Neural cell (in vitro differentiated cells): ENCODE data around the gene AQP3. TPM values are rescaled to one million over a fixed set of nuclear protein-coding genes. Genes with fewer than 3 reads are reported as not detected.
"Not testable (repeated sequence)": the region's sequence is repeated elsewhere in the genome, so short reads cannot be mapped to it uniquely, and the experiment has no call there.

ENCODE experiments used
- H2AFZ ChIP-seq: fragments of 200-600, 300-800 bp; sonication (generic), shearing (Covaris generic); 2 replicates; pipeline ENCODE4 v1.6.0; 2014; ENCODE audit warnings: low read depth, mild to moderate bottlenecking, antibody characterized with exemption, low read length, moderate library complexity
- H3F3A ChIP-seq: fragments of 200-600 bp; shearing (Covaris generic); 2 replicates; pipeline ENCODE4 v1.6.1; 2016; ENCODE audit warnings: mild to moderate bottlenecking, moderate library complexity, mixed read lengths, antibody characterized with exemption, low read length; ENCODE audit not compliant: insufficient read depth, poor library complexity, severe bottlenecking
- H3K27ac ChIP-seq: fragments of 200-600, 300-800 bp; sonication (generic), shearing (Covaris generic); 2 replicates; pipeline ENCODE4 v1.5.1; 2014; ENCODE audit warnings: mild to moderate bottlenecking, low read length, moderate library complexity
- H3K27me3 ChIP-seq: fragments of 300-800, 200-600 bp; sonication (generic), shearing (Covaris generic); 2 replicates; pipeline ENCODE4 v1.6.0; 2014; ENCODE audit warnings: mild to moderate bottlenecking, low read depth, low read length, moderate library complexity; ENCODE audit not compliant: insufficient read depth
- H3K36me3 ChIP-seq: fragments of 300-800, 200-600 bp; sonication (generic), shearing (Covaris generic); 2 replicates; pipeline ENCODE4 v1.5.1; 2014; ENCODE audit warnings: mild to moderate bottlenecking, antibody characterized with exemption, low read length, moderate library complexity; ENCODE audit not compliant: insufficient read depth
- H3K4me2 ChIP-seq: fragments of 300-800, 200-600 bp; sonication (generic), shearing (Covaris generic); 2 replicates; pipeline ENCODE4 v1.6.0; 2014; ENCODE audit warnings: mild to moderate bottlenecking, low read length
- H3K4me3 ChIP-seq: fragments of 300-800, 200-600 bp; sonication (generic), shearing (Covaris generic); 2 replicates; pipeline ENCODE4 v1.5.1; 2014; ENCODE audit warnings: mild to moderate bottlenecking, low read length, moderate library complexity
- H3K79me2 ChIP-seq: fragments of 200-600 bp; shearing (Covaris generic); replicated peaks from 2 replicates; pipeline ENCODE4 v1.6.0; 2014; ENCODE audit warnings: mild to moderate bottlenecking, low read length, moderate library complexity; ENCODE audit not compliant: insufficient read depth
- H3K9ac ChIP-seq: fragments of 300-800, 200-600 bp; sonication (generic), shearing (Covaris generic); 2 replicates; pipeline ENCODE4 v1.6.1; 2016; ENCODE audit warnings: mild to moderate bottlenecking, low read length, mixed read lengths
- H3K9me2 ChIP-seq: fragments of 200-600 bp; shearing (Covaris generic); 2 replicates; pipeline ENCODE4 v1.6.1; 2016; ENCODE audit warnings: mild to moderate bottlenecking, low read length, mixed read lengths; ENCODE audit not compliant: insufficient read depth
- H3K9me3 ChIP-seq: fragments of 200-600, 300-800 bp; sonication (generic), shearing (Covaris generic); 2 replicates; pipeline ENCODE4 v1.6.1; 2016; ENCODE audit warnings: mild to moderate bottlenecking, mixed run types, low read length, moderate library complexity, mixed read lengths
- H4K20me1 ChIP-seq: fragments of 200-600 bp; shearing (Covaris generic); 2 replicates; pipeline ENCODE4 v1.6.1; 2016; ENCODE audit warnings: mild to moderate bottlenecking, mixed run types; ENCODE audit not compliant: insufficient read depth
- EP300 ChIP-seq: fragments of 450-650 bp; conservative IDR thresholded peaks from 2 replicates; pipeline ENCODE4 v1.6.1; 2014; ENCODE audit warnings: antibody characterized with exemption, mild to moderate bottlenecking, moderate library complexity; ENCODE audit not compliant: poor library complexity, severe bottlenecking
- EZH2 ChIP-seq: fragments of 200-600, 300-800 bp; shearing (Covaris generic), sonication (generic); IDR thresholded peaks from 2 replicates; pipeline ENCODE4 v1.6.1; 2014; ENCODE audit warnings: antibody characterized with exemption, low read length, borderline replicate concordance, mild to moderate bottlenecking; ENCODE audit not compliant: insufficient read depth, poor library complexity, severe bottlenecking
- MXI1 ChIP-seq: fragments of 450-650 bp; conservative IDR thresholded peaks from 2 replicates; pipeline ENCODE4 v1.6.1; 2014; ENCODE audit warnings: antibody characterized with exemption, mild to moderate bottlenecking; ENCODE audit not compliant: poor library complexity, severe bottlenecking
- POLR2AphosphoS5 ChIP-seq: IDR thresholded peaks from 2 replicates; pipeline ENCODE4 v1.6.1; 2012
- RAD21 ChIP-seq: fragments of 450-650 bp; conservative IDR thresholded peaks from 2 replicates; pipeline ENCODE4 v1.6.1; 2014; ENCODE audit warnings: antibody characterized with exemption, mild to moderate bottlenecking, moderate library complexity
- SMC3 ChIP-seq: fragments of 450-650 bp; conservative IDR thresholded peaks from 2 replicates; pipeline ENCODE4 v1.6.1; 2014; ENCODE audit warnings: antibody characterized with exemption, mild to moderate bottlenecking, moderate library complexity; ENCODE audit not compliant: poor library complexity
- TAF1 ChIP-seq: IDR thresholded peaks from 2 replicates; pipeline ENCODE4 v1.6.1; 2012; ENCODE audit warnings: low read depth
- polyA plus RNA-seq: library from polyadenylated mRNA; depleted of rRNA; stranded (reverse); fragments of >200 nt; gene quantifications from 2 replicates; pipeline ENCODE4 v1.2.3, GENCODE V29; 2014
- TF ChIP-seq, protein P1 (sequence below): IDR thresholded peaks from 2 replicates; pipeline ENCODE4 v1.6.1; 2012; ENCODE audit warnings: borderline replicate concordance

Gene AQP3
- polyA plus RNA-seq, 1 donor from 2014 or later: not detected

DNA sequence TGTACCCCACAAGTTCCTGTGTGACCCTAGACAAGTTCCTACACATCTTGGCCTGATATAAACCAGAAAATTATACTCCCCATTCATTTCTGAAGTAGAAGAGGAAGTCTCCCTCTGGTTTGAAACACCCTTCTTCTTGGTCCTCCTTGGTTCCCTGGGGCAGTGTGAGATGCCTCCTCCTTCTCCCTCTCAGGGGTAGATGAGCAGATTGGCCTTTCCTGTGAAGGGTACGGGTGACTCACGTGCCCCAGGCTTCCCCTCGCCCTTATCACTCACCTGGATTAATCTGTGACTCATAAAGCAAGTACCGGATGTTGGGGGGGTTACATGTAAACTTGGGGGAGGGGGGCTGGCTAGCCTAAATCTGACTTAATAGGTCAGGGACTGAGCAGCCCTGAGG is 11.1 kb upstream of the AQP3 start:
- peaks cover 4% of the 10 kb centered on the region for H3K36me3 ChIP-seq
- H3K9me2 ChIP-seq: no peaks in the 10 kb centered on the region
- H2AFZ ChIP-seq: no peak overlapping the region
- H3K9ac ChIP-seq: no peak overlapping the region
- H4K20me1 ChIP-seq: no peaks in the 10 kb centered on the region
- no peak overlapping the region for H3K4me3 ChIP-seq
- H3K79me2 ChIP-seq: no peaks in the 10 kb centered on the region
- H3K27me3 ChIP-seq: no peaks in the 10 kb centered on the region
- TF ChIP-seq EZH2 (no peak), POLR2AphosphoS5 (no peak), TAF1 (no peak), RAD21 (no peak), MXI1 (no peak), SMC3 (no peak), EP300 (no peak)
- TF ChIP-seq, protein P1, sequence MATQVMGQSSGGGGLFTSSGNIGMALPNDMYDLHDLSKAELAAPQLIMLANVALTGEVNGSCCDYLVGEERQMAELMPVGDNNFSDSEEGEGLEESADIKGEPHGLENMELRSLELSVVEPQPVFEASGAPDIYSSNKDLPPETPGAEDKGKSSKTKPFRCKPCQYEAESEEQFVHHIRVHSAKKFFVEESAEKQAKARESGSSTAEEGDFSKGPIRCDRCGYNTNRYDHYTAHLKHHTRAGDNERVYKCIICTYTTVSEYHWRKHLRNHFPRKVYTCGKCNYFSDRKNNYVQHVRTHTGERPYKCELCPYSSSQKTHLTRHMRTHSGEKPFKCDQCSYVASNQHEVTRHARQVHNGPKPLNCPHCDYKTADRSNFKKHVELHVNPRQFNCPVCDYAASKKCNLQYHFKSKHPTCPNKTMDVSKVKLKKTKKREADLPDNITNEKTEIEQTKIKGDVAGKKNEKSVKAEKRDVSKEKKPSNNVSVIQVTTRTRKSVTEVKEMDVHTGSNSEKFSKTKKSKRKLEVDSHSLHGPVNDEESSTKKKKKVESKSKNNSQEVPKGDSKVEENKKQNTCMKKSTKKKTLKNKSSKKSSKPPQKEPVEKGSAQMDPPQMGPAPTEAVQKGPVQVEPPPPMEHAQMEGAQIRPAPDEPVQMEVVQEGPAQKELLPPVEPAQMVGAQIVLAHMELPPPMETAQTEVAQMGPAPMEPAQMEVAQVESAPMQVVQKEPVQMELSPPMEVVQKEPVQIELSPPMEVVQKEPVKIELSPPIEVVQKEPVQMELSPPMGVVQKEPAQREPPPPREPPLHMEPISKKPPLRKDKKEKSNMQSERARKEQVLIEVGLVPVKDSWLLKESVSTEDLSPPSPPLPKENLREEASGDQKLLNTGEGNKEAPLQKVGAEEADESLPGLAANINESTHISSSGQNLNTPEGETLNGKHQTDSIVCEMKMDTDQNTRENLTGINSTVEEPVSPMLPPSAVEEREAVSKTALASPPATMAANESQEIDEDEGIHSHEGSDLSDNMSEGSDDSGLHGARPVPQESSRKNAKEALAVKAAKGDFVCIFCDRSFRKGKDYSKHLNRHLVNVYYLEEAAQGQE: no peak
- no peaks in the 10 kb centered on the region for H3K9me3 ChIP-seq
- no peak overlapping the region for H3K27ac ChIP-seq
- no peaks in the 10 kb centered on the region for H3F3A ChIP-seq
- no peak overlapping the region for H3K4me2 ChIP-seq

DNA sequence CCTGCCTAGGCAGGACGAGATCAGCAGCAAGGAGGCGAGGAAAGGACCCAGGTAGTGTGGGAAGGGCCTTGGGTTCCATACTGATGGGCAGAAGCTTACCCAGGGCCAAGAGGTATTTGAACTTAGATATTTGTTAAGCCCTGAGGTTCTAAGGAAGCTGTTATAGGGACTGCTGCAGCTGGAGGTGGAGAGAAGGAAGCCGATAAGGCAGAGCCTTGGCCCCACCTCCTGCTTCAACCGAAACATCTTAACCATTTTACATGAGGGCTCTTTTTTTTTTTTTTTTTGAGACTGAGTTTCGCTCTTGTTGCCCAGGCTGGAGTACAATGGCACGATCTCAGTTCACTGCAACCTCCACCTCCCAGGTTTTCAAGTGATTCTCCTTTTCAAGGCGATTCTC is 8.6 kb upstream of the AQP3 start:
- Histone ChIP-seq H3K36me3 (no peaks in the 10 kb centered on the region), H3K9me2 (no peaks in the 10 kb centered on the region), H3K9ac (no peak overlapping the region), H2AFZ (no peak overlapping the region), H3K4me2 (no peak overlapping the region), H3K79me2 (no peaks in the 10 kb centered on the region), H3K27ac (no peak overlapping the region), H3K27me3 (no peaks in the 10 kb centered on the region), H3F3A (no peaks in the 10 kb centered on the region), H3K9me3 (no peaks in the 10 kb centered on the region), H3K4me3 (no peak overlapping the region), H4K20me1 (no peaks in the 10 kb centered on the region)
- no peak for TF ChIP-seq SMC3

DNA sequence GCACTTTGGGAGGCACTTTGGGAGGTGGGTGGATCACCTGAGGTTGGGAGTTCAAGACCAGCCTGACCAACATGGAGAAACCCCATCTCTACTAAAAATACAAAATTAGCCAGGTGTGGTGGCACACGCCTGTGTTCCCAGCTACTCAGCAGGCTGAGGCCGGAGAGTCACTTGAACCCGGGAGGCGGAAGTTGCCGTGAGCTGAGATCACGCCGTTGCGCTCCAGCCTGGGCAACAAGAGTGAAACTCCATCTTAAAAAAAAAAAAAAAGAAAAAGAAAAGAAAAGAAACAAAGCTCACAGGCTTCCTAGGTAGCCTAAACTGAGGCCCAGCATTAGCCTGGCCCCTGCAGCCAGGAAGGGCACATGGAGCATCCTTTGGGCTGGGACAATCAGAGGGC is 8.1 kb upstream of the AQP3 start:
- not testable (repeated sequence) for H3K9me2 ChIP-seq, H3K9me3 ChIP-seq, H3K4me2 ChIP-seq, H3F3A ChIP-seq, H3K4me3 ChIP-seq, H3K27ac ChIP-seq, H3K27me3 ChIP-seq, H3K79me2 ChIP-seq, H4K20me1 ChIP-seq, H3K36me3 ChIP-seq, H3K9ac ChIP-seq, H2AFZ ChIP-seq

DNA sequence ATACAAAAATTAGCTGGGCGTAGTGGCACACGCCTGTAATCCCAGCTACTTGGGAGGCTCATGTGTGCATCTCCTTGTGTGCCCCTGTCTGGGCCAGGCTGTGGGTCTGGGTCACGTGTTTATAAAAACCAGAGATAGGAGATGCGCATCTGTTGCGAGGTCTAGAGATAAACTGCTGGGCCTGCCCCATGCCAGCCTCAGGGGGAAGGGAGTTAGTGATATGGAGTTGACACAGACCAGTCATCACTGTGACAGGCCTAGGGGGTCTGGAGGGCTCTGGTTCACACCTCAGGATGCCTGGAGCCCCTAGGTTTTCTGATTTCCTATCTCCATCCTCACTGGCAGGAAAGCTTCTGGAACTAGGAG is 7.3 kb upstream of the AQP3 start:
- H2AFZ ChIP-seq, H3K79me2 ChIP-seq, H4K20me1 ChIP-seq, H3K27ac ChIP-seq, H3K27me3 ChIP-seq, H3K9me3 ChIP-seq, H3K36me3 ChIP-seq, H3K4me2 ChIP-seq, H3F3A ChIP-seq, H3K9me2 ChIP-seq, H3K4me3 ChIP-seq, H3K9ac ChIP-seq: not testable (repeated sequence)
